Tongue (tissue), 2 donors: ENCODE results near the gene PAX3. TPM values are rescaled to one million over a fixed set of nuclear protein-coding genes. Genes with fewer than 3 reads are reported as not detected.

Source experiments
- DNase-seq: peaks from one replicate; pipeline ENCODE4 v3.0.0-alpha.2; 2015
- total RNA-seq: library from RNA; depleted of rRNA; stranded (reverse); fragments of >200 nt; gene quantifications from one replicate; pipeline ENCODE4 v1.2.3, GENCODE V29; 2014

Gene PAX3
- total RNA-seq, 1 donor from 2014 or later: 4.8 TPM

DNA sequence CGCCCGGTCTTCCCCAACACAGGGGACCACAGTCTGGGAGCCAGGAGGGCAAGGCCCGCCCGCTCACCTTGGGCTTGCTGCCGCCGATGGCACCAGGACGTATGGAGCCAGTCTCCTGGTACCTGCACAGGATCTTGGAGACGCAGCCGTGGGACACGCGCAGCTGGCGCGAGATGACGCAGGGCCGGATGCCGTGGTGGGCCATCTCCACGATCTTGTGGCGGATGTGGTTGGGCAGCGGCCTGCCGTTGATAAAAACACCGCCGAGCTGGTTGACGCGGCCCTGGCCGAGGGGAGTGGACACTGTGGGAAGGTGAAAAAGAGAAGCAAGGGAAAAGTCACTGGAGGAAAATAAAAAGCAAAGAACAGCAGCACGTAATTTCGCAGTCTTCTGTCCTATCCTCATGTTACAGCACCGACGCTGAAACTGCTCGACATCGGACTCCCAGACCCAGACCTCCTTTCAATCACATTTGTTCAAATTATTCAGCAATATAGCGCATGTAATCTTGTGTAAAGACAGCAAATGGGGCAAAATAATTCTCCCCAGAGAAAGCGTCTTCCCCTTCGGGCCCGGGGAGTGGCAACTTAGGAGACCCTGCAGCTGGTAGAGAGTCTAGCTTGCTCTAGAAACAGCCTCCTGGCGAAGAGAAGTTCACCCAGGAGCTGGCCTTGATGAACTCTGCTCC is 1.7 kb downstream of the PAX3 start:
- no peak for DNase-seq

DNA sequence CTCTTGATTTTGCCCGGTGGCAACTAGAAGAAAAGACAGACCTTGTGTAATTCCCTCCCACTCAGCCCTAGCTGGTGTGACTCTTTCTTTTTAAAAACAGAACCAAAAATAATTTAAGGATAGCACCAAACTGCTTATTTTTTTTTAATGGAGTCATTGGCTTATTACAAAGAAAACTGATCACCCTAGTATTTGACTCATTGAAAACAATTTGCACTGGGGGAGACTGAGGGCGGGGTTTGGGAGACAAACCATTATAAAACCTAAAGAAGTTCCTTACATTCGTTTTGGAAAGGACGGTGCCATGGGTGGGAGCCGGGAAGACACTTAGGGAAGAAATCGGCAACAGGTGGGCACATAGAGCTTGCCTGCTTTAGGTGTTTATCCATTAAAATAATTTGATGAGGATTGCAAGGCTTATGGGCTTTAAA is 2.5 kb downstream of the PAX3 start:
- no peak for DNase-seq

DNA sequence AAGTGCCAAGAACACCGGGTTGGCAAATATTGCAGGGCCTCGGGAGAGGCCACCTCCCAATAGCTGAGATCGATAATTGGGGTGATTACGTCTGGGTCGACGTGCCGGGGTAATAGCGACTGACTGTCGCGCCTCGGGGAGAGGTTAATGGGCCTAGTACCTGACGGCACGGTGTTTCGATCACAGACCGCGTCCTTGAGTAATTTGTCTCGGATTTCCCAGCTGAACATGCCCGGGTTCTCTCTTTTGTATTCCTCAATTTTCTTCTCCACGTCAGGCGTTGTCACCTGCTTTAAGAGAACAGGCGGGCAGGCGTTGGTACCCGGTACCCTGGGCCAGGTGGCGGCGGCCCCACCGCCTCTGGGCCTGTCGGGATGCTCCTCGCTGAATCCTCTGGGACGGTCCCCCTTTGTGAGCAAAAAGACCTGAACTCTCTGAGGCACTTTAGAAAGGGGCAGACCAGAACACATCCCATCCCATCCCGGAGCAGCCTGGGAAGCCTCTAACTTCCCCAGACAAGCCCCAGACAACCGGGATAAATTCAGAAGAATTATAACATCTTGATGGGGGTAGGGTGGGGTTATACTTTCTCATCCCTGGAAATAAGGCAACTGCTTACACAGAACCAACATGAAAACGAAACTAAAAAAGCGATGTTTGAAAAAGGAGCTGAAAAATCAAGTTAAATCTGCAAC is 3.3 kb downstream of the PAX3 start:
- DNase-seq: peak; percentile 35

DNA sequence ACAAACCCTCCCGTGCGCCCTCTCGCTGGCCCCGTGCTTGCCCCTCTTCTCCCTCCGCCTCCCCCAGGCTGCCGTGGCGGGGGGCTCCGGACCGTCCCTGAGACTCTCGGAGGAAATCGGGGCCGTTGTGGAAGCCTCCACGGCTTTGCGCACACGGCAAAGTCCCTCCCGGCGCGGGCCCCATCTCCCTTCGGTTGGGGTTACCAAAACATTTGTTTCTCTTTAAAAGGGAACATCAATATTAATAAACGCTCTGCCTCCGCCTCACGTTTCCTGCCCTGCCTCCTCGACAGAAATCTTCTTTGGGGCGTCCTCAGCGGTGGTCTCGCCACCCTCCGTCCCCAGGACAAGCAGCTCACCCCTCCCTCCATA is 3.8 kb downstream of the PAX3 start:
- DNase-seq: no peak

DNA sequence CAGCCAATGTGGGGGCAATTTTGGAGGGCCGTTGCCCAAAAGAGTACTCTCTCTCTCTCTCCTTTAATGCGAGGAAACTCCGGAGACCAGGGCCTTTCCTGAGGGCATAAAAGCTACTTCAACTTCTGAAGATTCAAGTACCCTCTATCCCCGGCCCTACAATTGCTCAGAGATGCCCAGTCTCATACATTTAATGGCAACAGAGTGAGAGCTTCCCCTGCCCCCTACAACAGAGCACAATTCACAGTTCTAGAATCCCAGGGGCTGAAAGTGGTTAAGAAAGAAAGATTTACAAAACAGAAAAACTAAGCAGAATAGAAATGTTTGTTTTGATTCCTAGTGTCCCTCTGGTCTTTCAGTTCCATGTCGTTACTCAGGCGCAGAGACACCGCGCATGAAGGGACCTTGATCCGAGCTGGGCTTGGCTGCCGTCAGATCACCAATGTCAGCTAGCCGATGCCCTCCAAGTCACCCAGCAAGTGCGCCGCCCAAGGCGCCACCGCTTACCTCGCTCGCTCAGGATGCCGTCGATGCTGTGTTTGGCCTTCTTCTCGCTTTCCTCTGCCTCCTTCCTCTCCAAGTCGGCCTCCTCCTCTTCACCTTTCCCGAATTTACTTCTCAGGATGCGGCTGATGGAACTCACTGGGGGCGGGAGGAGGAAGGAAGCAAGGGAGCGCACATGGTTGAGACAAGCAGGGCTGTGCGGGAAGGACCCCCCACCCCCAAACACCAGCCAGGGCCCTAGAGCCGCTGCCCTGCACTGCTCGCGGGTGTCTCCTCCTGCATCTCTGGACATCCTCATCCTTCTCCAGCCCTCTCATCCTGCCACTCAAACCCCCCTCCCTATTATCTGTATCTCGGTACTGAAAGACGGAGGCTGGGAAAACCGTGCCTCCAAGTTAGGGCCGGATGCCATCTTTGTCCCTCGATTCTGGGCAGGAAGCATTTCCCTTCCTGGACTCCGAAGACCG is 4.9 kb downstream of the PAX3 start:
- DNase-seq: no peak

DNA sequence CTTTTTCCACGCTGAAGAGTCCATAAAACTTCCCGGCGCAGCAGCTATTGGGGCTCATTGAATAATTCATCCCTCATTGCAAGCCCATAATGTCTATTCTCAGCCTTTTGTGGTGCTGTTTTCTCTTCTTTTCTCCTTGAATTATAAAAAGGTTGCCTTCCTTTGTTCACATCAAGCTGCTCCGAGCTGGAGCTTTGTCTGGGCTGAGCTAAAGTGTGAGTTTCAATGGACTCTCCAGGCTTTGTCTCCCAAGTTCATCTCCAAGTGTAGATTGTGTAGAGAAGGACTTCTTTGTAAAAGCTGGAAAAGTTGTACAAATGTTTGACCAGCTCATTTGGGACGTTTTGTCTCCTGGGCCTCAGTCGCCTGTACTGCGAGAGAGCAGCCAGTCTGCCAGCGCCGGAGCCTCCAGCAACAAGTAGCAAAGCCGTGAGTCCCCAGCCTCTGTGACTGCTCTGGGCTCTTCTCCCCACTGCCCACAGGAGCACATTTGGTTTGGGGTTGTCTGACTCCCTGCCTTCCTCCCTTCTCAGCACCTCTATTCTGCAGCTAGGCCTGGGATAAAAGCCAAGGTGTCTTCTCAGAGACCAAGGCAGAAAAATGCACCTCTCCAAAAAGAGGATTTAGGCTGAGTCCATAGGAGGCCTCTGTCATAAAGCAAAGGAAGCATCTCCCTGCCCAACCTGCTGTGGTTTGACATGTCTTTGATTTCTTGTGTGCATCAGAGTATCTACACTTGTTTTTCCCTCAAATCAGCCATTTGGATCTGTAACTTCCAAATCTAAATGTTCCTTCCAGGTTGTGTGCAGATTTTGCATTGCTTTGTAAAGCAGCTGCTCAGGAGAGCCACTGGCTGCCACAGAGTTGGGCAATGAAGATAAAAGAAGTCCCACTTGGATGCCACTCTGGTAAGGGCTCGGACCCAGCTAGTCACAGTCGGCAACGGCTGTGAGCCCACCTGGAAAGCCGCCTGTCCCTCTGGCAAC is 6.4 kb downstream of the PAX3 start:
- no peak for DNase-seq

DNA sequence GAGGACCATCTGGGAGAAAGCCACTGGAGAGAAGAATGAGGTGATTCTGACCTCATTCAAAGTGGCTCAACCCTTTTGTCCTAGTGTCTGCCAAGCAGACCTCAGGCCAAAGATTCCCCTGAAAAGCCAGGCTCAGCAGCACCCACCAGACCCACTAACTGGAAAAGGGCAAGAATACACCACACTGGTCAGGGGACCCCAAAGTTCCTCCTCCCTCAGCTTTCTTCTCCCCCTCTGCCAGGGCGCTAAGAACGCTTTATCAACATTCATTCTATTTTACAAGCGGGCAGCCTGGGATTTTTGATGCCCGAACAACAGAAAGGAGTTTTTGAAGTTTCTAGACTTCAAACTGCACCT is 7.3 kb downstream of the PAX3 start:
- DNase-seq: no peak

DNA sequence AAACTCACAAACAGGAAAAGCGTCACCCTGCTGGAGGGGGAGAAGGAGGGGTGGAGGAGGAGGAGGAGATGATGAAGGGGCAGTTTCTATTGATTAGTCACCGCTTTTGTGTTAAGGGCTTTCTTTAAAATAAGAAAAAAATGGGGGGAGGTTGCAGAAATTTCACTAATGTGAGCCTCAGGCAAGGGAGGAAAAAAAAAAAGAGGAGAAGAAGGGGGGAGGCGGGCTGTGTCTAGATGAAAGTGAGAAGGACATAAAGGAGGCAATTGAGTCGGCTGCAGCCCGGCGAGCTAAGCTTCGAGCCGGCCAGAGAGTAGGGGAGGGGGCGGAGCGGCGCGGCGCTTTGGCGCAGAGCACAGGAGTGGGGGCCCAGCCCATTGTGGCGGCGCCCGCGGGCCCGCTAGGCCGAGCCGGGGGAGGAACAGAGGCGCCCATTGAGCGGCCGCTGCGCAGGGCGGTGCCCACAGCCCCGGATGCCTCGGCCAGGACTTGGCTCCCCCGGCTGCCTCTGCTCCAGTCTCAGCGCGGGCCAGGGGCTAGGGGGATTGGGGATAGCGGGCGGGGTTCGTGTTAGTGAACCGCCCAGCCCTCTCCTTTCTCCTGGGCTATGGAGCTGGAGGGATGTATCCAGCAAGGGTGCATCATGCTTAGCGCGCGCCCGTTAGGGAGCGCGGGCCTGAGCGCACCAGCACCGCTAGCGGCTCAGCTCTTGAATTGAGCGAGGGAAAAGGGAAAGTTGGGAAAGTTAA is 7.9 kb downstream of the PAX3 start:
- peak; percentile 64 for DNase-seq

DNA sequence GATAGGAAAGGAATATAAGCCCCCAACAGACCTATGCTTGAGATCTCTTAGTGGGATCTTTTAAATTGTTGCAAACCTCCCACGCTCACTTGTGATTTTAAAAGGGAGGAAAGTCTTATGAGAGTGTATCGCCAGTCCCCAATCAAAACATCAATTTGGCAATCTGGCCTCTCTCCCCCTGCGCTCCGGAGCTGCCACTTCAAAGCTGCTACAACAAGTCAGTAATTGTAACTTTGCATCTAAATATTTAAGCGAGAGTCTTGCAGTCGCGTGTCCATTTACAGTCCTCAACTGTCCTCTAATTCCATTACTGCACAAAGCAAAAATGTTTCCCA is 8.4 kb downstream of the PAX3 start:
- DNase-seq: no peak

DNA sequence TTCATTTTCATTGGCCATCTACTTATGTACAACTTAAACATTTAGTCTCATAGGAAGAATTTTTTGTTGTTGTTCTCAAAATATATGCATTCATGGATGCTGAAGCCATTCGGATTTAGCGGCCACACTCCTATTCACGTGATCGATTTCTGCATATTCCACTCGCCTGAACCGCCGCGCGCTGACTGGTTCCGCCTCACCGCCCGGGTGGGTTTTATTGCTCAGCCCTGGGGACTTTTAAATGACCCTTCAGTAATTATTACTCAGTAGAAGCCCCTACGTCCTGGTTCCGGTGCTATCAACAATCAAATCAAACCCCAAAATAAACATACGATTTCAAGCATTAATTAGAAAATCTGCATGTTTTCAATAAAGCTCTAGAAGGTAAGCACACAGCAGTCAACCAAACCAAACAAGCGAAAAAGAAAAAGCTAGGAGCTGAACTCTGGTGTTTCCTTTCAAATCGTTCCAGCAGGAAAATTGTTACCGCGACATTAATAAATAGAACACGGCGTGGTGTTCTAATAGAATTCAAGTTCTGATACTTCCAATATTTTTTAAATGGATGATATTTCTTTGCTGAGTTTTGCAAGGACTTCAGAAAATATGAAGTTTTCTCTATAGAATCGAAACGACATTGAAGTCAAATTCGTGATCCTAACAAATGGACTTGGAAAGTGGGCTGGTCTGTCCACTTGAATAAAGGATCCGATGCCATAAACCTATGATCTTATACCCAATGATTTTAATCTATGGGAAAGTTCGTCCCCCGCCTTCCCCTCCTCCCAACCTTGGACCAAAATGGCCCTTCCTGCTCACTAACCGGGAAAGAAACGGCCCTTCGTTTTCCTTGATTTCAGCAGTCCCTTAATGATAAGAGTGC is 9.3 kb downstream of the PAX3 start:
- DNase-seq: no peak

DNA sequence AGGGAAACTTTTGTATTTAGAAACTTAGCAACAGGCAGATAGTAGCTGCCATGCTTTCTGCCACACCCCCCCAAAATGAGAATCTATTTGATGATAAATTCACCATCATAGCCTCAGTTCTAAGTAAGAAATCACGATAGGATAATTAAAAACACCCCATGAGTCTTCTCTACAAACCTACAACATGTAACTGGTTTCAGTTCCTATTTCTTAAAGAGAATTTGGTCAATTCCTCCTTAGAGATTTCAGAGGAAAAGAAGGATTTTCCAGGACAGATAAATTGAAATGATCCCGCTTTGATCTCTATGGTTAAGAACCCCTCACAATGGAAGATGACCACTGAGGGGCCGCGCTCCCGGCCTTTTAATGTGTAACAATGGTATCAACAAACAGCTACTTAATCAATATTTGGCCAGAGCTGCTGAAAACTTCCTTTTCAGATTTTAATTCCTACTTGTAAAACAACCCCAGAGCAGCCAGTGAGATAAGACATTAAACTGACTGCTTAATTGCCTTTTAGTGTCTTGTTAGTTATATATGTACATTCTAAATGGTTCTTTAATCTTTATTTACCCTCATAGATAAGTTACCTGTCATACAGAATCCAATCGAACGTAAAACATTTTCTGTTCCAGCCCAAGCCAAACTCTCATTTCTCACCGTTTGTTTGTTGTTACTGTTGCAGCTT is 10.1 kb downstream of the PAX3 start:
- no peak for DNase-seq

DNA sequence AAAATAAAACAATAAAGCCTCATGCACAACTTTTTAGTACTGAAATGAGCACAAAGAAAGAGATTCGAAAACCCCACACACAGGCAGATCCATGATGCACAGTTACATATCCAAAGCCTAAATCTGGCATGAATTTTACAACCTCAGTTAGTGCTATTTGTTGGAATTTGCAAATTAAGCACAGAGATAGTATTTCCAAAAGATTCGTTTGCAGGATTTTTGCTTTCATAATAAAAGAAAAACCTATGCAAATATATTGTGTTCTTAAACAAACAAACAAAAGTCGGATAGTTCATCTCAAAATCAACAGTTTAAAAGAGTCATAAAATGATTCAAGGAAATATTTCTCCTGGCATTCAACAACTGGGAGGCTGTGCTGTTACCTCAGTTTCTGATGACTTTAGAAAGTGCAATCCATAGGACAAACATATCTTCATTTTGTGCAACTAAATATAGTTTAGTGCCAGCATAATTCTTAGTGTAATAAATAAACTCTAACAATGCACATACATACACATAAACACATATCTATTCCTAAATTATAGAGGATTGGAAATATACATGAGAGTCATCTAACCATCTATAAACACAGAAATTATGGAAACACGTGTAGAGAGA is 10.8 kb downstream of the PAX3 start:
- no peak for DNase-seq

DNA sequence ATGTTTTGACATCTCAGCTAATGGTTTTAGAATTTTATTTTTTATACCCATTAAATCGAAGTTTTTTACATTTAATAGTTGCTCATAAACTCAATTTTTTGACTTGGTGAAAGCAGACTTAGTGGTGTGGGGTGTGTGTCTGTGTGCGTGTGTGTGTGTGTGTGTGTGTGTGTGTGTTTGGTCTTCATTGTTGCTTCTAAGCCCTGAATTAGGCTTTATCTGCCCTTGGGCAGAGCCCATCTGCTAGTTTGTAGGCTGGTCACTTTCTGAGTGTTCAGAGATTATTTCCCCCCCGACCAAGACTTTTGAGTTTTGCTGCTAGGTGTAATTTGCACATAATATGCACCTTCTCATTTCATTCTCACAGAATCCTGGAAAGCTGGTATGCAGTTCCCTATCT is 14.3 kb downstream of the PAX3 start:
- no peak for DNase-seq

DNA sequence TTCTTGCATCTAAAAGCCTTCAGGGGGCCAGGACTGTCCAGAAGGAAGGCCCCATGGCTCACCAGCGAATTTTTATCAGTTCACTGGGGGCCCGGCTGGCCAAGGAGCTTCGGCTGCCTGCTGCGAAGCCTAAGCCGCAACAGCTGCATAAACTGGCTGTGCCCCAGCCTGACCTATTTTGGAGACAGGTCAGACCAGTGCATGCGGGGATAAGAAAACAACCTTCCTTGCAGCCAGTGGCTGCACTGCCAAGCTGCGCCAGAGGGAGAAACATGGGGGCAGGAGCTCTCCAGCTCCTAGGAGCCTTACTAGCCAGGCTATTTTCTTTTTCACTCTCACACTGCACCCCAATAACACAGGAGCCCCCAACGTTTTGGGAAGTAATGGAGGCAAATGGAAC is 15.2 kb downstream of the PAX3 start:
- peak; percentile 76 for DNase-seq

DNA sequence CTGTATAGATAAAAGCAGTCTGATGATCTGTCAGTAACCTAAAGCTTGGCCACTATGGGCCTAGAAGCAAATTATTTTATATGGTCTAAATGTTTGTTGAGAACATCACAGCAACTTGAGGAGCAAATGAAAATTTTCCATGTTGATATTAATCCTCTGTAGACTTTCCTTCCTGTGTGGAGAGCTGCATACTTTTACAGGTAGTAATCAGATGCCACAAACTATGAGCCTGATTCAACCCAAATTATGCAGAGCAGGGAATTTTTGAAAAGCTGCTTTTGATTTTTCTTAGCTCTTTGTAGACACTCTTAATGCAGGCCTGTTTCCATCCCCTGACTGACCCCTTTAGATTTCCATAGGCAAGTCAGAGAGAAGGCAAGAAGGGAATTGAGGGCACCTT is 17.3 kb downstream of the PAX3 start:
- DNase-seq: no peak

DNA sequence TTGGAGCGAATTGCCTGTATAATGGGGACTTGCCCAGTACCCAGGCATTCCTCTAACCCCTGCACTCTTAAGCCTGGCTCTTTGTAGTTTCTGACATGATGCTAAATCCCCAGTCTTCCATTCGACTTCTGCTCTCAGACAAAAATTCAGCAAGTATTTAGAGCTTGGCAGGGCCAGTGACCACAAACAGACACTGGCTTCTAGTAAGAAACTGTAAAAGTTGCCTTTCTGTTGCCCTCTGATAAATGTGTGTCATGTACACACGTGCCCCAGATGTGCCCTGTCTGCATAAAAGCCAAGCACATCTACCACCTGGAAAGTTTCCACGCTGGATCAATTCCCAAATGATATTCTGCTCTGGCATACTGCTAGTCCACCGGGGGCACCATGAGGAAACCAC is 18.0 kb downstream of the PAX3 start:
- DNase-seq: no peak

DNA sequence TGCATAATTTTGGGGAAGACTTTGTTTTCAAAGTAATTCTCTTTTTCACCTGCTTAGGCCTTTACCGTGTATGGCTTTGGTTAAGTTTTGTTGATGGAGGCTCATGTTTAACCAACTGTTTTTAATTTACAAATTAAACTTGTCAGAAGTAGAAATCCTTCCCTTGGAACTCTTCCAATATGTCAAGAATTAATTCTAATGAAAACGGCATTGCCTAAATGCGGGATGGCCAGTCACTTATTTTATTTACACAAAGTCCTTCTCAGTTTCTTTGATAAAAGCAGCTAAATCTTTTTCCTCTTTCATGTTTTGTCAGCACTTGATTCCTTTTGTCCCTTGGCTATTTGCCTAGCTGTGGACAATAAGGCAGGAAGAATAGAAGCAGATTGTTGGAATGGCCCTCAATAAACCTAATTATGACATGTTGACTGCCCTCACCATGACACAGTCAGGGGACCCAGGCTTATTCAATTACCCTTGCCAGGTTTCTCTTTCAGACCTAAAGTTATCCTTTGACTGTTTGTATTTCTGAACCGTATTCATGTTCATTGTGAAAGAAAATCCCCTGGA is 26.3 kb downstream of the PAX3 start:
- peak; percentile 10 for DNase-seq

DNA sequence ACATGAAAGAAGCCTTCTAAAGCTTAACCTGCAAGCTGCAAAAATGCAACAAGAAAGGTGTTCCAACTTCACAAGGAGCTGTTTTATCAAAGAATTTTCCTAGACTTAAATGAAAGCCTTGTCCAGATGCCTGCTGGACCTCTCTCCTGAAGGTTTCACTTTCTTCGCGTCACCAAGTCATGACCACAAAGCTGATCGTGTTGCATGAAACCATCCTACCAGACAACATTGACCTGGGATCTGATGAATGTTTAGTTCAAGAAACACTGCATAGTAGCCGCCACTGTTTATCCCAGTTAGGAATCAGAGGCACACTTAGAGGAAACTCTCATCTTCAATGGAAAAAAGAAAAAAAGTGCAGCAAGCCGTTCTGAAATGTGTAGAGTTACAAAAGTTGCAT is 26.9 kb downstream of the PAX3 start:
- DNase-seq: no peak

DNA sequence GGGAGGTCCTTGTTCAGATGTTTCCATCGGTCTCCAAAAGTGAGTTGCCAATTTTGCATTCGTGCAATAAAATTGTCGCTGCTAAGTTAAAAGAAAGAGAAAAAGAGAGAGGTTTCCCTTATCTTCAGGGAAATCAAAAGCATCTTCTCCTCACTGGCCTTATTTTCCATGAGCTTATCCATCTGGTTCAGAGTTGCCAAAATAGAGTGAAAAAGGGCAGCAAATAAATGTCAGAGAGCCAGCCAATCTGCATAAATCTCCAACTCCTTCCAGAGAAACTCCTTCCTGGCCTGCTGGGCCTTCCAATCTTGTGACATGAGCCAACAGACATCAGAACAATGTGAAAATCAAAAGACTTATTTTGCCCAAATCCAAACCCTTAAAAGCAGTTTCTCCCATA is 28.4 kb downstream of the PAX3 start:
- DNase-seq: no peak
